GM19328 (cell line): Measurements from ENCODE around the gene NSUN2.

ENCODE experiments used
- ATAC-seq: cut with Tn5 transposase; IDR thresholded peaks from one replicate; pipeline ENCODE4 v1.9.1; 2021; ENCODE audit warnings: mild to moderate bottlenecking, moderate library complexity; ENCODE audit not compliant: unreplicated experiment

NSUN2 gene

GRCh38 chr5:6567068-6567467 lies 65.8 kb downstream of the NSUN2 start:
- ATAC-seq = no peak

GRCh38 chr5:6565492-6565891 lies 67.4 kb downstream of the NSUN2 start:
- ATAC-seq = no peak

- no peak for ATAC-seq
These were observed 74.9 kb downstream of the NSUN2 start for GRCh38 chr5:6557807-6558575.

DNA sequence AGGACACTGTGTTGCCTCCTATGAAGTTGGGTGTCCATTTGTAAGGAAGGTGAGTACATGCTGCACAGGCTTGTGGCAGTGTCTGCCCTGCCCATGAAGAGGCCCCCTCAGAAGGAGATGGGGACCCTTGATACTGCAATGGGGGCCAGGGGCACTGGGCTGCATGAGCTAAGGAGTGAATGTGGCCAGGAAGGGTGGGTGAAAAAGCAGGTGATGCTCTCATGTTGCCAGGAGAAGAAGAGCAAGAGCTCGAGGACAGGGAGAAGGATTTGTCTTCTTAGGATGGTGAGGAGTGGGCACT lies 76.1 kb downstream of the NSUN2 start:
- no peak for ATAC-seq

DNA sequence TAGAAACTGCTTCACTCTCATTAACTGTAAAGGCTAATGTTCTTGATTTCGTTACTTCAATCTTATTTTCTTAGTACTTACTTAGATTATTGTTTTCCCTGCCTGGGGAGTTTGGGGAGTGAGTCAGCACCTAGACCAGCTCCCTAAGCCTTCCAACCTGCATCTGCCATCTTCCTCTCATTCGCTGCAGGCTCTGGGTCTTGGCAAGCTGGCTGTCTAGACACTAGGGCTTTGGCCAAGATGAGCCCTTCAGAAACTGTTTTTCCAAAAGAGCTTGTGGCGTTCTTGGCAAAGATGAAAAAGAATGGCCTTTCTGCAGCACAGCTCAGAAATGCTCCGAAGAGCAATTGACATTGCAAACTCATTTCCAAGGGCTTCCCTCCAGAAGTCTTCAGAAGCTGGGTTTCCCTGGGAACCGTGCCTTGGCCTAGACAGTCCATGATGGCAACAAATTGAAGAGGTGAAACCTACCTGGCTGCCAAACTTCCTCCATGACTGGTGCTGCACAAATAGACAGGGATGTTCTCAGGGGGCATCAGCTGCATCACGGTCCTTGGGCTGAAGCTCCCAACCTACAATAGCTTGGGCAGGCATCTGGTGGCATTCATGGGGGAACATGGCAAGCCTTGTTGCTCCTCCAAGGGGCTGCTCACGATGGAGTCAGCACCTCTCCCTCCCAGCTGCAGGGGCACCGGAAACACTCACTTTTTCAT lies 76.6 kb downstream of the NSUN2 start:
- ATAC-seq = no peak

- no peak for ATAC-seq
These were observed 78.0 kb downstream of the NSUN2 start for GRCh38 chr5:6554812-6555211.

DNA sequence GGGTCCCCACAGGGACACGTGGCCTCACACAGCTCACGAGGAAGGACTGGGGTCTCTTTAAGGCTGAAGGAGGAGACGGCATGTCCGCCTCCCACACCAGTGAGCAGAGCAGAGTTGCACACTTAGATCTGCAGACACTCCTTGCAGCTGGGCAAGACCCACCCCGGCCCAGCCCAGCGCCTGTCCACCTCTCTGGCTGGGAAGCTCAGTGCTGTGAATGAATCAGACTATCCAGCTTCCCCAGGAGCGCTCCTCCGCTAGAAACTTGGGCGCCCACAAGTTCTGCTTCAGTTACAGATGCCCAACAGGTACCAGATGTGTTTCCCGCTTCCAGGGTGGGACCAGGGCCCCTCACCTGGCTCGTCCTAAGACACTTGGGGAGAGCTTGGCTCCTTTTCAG lies 78.9 kb downstream of the NSUN2 start:
- ATAC-seq = no peak

DNA sequence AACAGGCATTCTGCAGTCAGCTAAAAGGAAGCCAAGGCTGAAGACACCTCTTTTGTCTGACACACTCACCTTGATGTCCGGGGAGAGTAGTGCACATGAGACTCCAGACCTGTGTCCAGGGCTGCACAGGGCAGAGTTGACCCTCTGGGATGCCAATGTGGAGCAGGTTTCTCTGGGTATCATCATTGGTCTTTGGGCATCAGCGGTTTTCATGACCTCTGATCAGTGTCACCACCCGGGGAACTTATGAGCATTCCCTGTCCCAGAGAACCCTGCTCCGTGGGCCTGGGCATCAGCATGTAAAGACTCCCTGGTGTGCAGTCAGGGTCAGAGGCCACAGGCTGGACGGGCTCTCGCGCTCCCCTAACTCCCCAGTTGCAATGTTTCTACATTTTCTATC lies 80.2 kb downstream of the NSUN2 start:
- ATAC-seq = no peak

DNA sequence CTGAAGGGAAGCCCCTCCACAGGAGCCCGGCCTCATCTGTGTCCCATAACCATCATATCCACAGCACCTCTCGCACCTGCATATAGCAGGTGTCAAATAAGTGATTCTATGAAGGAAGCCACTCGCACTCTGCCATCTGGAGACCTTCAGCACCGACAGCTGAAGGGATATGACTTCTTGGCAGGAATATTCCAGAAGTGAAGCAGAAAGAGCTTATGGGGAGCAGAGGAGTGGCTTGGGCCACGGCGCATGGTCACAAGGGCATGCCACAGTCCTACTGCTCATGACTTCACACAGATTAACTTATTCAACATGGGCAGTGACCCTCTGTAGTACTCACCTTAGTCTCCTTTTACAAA lies 80.9 kb downstream of the NSUN2 start:
- ATAC-seq = no peak

DNA sequence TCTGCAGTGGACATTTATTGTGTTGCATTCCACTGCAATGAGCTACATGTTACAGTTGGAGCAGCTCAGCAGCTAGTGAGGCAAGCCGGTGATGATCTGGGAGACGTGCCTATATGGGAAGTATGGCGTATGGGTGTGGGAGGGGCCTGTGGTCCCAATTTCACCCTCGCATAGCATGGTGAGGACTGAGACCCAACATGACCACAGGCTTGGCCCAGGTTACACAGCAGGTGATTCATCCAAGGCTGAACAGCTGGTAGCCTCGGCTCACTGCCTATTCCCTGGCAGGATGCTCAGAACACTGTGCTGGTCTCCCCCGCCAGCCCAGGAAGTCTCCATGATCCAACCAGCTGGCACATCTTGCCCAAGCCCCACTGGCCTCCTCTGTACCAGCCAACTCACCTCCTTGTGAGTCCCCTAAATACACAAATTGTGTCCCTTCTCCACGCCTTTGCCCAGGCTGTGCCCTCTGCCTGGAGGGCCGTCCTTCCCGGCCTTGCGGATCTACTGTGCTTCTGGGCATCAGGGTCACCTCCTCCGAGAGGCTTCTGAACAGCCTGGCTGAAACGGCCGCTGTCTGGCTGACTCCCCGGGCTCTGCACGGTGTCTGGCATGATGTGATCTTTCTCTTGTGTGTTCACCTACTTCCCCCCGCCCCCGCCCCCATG lies 81.4 kb downstream of the NSUN2 start:
- ATAC-seq = no peak

DNA sequence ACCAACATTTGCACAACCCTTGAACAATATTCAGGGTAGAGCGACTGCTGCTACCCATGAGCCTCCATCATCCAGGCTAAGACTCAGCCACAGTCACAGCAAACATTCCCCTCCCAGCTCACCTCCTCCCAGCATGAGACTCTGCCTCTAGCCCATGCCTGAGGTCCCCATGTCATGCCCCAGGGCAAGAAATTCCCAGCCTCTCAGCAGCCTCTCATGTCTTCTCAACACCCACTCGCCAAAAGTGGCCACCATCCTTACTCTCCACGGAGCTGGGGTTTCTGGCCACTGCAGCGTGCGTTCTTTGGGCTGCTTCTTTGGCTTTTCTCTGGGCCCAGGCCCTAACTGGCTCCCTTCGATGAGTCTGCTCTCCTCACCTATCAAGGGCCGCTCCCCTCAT lies 82.2 kb downstream of the NSUN2 start:
- no peak for ATAC-seq
